ENCODE measurements around the gene UTP11.
A peak's percentile ranks its signal among the peaks of the same experiment; 100 is the strongest.

The UTP11 gene

DNA sequence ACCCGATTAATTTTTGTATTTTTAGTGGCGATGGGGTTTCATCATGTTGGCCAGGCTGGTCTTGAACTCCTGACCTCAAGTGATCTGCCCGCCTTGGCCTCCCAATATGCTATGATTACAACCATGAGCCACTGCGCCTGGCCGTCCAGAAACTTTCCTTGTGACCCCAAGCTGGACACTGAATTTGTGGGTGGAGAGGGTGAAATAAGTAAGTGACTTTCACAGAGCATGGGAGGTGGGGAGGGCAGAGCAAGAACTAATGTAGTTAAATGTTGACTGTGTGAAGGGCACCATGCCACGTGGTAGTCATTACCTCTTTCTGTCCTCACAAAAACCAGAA, 2.7 kb upstream of the UTP11 start:
- no peak overlapping the region for H3K4me3 ChIP-seq (ENCODE audit: low read depth, low read length)
- TF ChIP-seq, protein P1, sequence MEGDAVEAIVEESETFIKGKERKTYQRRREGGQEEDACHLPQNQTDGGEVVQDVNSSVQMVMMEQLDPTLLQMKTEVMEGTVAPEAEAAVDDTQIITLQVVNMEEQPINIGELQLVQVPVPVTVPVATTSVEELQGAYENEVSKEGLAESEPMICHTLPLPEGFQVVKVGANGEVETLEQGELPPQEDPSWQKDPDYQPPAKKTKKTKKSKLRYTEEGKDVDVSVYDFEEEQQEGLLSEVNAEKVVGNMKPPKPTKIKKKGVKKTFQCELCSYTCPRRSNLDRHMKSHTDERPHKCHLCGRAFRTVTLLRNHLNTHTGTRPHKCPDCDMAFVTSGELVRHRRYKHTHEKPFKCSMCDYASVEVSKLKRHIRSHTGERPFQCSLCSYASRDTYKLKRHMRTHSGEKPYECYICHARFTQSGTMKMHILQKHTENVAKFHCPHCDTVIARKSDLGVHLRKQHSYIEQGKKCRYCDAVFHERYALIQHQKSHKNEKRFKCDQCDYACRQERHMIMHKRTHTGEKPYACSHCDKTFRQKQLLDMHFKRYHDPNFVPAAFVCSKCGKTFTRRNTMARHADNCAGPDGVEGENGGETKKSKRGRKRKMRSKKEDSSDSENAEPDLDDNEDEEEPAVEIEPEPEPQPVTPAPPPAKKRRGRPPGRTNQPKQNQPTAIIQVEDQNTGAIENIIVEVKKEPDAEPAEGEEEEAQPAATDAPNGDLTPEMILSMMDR (IDR thresholded peaks at IDR 0.05; ENCODE audit: low read depth, low read length): no peak
- in situ Hi-C loops (cut with HindIII; ENCODE audit: low sequenced_read_pairs): no loop called here
- DNase-seq (ENCODE audit: low read depth, low spot score): no peak

DNA sequence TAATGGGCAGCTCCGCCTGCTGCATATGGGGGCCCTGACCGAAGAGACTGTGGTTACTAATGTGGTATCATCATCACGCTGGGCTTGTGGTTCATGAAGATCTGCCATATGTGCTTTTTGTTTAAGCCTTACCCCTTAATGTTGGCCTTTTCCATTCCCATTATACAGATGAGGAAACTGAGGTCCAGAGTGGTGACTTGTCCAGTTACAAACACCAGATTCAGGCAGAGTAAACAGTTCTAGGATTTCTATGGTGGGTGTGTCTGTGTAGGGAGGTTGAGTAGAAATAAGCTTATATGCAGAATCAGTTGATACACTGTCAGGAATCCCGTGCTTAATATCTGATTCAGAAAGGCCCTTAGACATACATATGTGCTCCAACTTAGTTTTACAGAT, 691 bp downstream of the UTP11 start:
- no peak for DNase-seq (ENCODE audit: low read depth, low spot score)
- in situ Hi-C loops (cut with HindIII; ENCODE audit: low sequenced_read_pairs): no loop called here
- peak overlapping the region; percentile 90 for H3K4me3 ChIP-seq (ENCODE audit: low read depth, low read length)
- TF ChIP-seq, protein P1 (IDR thresholded peaks at IDR 0.05; ENCODE audit: low read depth, low read length): no peak

DNA sequence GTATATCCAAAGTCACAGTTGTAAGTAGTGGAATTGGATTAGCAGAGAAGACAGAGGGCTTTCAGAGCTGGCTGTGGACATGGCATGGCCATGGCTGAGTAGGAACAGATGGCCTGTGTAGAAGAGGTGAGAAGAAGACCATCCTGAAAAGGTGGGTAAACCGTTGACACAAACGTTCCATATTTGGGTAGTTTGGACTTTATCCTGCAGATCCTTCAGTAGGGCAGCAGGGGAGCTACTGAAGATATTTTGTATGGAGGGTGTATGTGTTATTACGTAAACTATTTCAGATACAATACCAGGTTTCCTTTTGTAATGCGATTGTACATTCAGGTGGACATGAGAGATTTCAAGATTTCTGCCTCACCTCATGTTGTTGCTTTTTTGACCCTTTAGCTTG, 1.6 kb downstream of the UTP11 start:
- in situ Hi-C loops (cut with HindIII; ENCODE audit: low sequenced_read_pairs): no loop called here
- no peak overlapping the region for H3K4me3 ChIP-seq (ENCODE audit: low read depth, low read length)
- DNase-seq (ENCODE audit: low read depth, low spot score): no peak
- TF ChIP-seq, protein P1 (IDR thresholded peaks at IDR 0.05; ENCODE audit: low read depth, low read length): no peak

DNA sequence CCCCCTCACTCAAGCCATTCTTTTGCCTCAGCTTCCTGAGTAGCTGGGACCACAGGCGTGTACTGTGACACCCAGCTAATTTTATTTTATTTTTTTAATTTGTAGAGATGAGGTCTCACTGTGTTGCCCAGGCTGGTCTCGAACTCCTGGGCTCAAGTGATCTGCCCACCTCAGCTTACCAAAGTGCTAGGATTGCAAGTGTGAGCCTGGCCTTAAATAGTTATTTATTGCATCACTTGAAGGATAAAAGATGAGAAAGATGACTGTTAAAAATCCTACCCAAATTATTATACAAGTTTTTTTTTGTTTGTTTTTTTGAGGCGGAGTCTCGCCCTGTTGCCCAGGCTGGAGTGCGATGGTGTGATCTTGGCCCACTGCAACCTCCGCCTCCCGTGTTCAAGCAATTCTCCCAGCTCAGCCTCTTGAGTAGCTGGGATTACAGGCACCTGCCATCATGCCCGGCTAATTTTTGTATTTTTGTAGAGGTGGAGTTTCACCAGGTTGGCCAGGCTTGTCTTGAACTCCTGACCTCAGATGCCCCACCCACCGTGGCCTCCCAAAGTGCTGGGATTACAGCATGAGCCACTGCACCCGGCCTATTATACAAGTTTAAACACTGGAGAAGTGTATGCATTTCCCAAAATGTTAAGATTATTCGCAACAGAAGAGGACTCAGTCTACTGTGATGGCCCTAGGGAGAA, 2.3 kb downstream of the UTP11 start:
- DNase-seq (ENCODE audit: low read depth, low spot score): no peak
- H3K4me3 ChIP-seq (ENCODE audit: low read depth, low read length): no peak overlapping the region
- in situ Hi-C loops (cut with HindIII; ENCODE audit: low sequenced_read_pairs): no loop called here
- TF ChIP-seq, protein P1 (IDR thresholded peaks at IDR 0.05; ENCODE audit: low read depth, low read length): no peak

DNA sequence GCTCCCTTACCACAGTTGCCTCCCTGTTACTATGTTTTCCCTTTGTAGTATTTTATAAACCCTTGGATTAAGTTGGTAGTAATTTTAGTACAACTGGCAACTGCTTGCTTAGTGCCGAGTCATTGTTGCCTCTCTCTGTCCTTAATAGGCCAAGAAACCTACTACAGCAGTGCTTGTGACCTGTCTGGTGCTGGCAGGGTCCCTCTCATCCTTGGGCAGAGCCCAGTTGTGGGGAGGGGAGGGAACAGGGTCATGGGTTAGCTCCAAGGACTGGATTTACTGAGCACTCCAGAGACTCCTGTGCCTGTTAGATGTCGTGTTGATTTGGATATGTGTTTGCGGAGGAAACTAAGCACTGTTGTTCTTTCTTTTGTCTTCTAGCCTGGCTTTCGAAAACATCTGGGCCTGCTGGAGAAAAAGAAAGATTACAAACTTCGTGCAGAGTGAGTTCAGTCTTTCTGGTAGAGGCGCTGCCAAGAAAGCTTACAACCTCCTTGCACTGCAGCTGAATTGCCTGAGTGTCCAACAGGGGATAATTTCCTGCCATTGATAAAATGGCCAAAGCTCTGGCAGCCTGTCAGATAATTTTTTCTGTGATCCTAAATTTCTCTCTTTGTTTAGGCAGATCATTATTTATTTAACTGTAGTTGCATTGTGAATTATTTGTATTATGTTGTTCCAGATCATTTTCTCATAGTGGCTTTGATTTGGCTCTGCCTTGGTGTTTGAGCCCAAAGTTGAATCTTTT, 3.6 kb downstream of the UTP11 start:
- TF ChIP-seq, protein P1 (IDR thresholded peaks at IDR 0.05; ENCODE audit: low read depth, low read length): no peak
- no peak overlapping the region for H3K4me3 ChIP-seq (ENCODE audit: low read depth, low read length)
- in situ Hi-C loops (cut with HindIII; ENCODE audit: low sequenced_read_pairs): no loop called here
- no peak for DNase-seq (ENCODE audit: low read depth, low spot score)

DNA sequence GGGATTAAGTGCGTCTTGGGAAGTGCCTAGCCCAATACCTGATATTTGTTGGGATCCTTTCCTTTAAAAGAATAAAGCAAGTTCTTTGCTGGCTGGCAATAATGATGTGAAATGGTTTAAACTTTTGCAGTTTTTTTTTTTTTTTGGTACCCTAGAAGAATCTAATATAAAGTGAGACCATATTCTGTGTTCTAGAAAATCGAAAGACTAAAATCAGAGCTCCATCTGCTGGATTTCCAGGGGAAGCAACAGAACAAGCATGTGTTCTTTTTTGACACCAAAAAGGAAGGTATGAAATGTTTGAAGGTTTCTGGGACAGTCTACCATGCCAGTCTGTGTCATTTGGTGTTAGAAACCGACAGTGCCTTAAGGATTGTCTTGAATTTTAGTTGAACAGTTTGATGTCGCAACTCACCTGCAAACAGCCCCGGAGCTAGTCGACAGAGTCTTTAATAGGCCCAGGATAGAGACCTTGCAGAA, 6.4 kb downstream of the UTP11 start:
- DNase-seq (ENCODE audit: low read depth, low spot score): peak; percentile 51
- H3K4me3 ChIP-seq (ENCODE audit: low read depth, low read length): no peak overlapping the region
- in situ Hi-C loops (cut with HindIII; ENCODE audit: low sequenced_read_pairs): no loop called here
- TF ChIP-seq, protein P1 (IDR thresholded peaks at IDR 0.05; ENCODE audit: low read depth, low read length): peak; percentile 71
